ENCODE measurements around the gene ME1.

ME1 gene

GRCh38 chr6:83433177-83433576 is 2.3 kb upstream of the ME1 start:
- TF ChIP-seq Cebpa-rat (IDR thresholded peaks at IDR 0.05) = no peak
- H3K4me3 ChIP-seq = no peak overlapping the region
- H3K4me2 ChIP-seq = no peak overlapping the region
- no peaks in the 10 kb centered on the region for H3K4me1 ChIP-seq
- H3K9me3 ChIP-seq = no peaks in the 10 kb centered on the region; the same call in 1 of the 2 replicates
- H4K20me1 ChIP-seq = no peaks in the 10 kb centered on the region
- H3K9ac ChIP-seq = no peak overlapping the region
- H3K36me3 ChIP-seq = no peaks in the 10 kb centered on the region
- no peak overlapping the region for H3K27ac ChIP-seq
- no peaks in the 10 kb centered on the region for H3K27me3 ChIP-seq

DNA sequence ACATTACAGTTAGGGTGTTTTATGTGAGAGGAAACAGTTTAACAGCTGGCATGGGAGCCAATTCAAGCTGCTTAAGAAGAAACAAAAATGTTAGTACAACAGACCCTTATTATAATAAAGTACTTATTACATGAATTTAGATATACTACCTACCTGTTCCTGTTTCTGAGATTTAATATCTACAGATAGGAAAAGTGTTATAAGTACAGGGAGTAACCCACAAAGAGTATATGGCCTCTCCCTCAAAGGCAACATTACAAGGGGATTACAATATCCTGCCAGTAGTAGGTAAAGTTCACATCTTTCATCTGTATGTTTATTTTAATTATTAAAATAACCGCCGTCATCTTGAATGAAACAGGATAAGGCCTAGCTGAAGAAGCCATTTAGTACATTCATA is 1.8 kb upstream of the ME1 start:
- no peak overlapping the region for H3K4me3 ChIP-seq

GRCh38 chr6:83431545-83432155 is 799 bp upstream of the ME1 start:
- Histone ChIP-seq H4K20me1 (no peaks in the 10 kb centered on the region), H3K4me1 (no peaks in the 10 kb centered on the region), H3K27me3 (no peaks in the 10 kb centered on the region), H3K27ac (no peak overlapping the region), H3K4me3 (no peak overlapping the region), H3K4me2 (no peak overlapping the region), H3K36me3 (no peaks in the 10 kb centered on the region), H3K9ac (no peak overlapping the region), H3K9me3 (no peaks in the 10 kb centered on the region; the same call in 1 of the 2 replicates)
- TF ChIP-seq Cebpa-rat (IDR thresholded peaks at IDR 0.05) = no peak

More for the DNA sequence above, 1.8 kb upstream of the ME1 start:
- no peak overlapping the region for H3K4me2 ChIP-seq
- H3K9me3 ChIP-seq = no peaks in the 10 kb centered on the region; the same call in 1 of the 2 replicates
- no peaks in the 10 kb centered on the region for H4K20me1 ChIP-seq
- H3K27me3 ChIP-seq = no peaks in the 10 kb centered on the region
- no peak overlapping the region for H3K9ac ChIP-seq
- H3K36me3 ChIP-seq = no peaks in the 10 kb centered on the region
- H3K27ac ChIP-seq = no peak overlapping the region
- no peaks in the 10 kb centered on the region for H3K4me1 ChIP-seq
- TF ChIP-seq Cebpa-rat (IDR thresholded peaks at IDR 0.05) = no peak

DNA sequence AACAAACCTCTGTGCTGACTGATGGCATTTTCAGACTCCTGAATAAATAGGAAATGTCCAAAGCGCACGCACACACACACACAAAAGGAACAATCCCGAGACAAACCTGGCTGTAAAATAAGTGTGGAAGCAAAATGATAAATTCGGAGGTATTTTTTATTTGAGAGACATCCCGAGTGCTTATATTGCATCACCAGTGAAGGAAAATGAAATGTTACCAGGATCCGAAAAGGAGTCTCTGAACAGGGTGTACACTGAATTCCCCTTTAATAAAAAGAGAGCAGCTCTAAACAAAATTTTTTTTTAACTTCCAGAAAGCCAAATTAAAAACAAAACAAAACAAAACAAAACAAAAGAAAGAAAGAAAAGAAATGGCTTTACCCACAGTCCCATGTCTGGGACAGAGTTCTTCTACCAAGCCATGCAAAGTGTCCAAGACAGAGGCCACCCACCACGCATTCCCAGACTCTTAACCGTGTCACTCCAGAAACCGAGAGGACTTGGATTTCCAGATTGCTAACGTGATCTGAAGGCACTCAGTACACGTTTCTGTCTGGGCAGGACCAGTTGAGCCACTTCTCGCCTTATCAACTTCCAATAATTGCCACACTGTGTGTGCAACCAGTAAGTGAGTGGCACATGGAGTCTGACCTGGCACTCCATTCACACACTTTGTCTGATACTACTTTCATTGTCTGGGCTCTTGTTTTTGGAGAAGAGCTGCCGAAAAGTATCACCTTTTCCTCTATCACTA is 817 bp downstream of the ME1 start:
- Histone ChIP-seq H4K20me1 (no peaks in the 10 kb centered on the region), H3K4me3 (no peak overlapping the region), H3K27me3 (no peaks in the 10 kb centered on the region), H3K27ac (no peak overlapping the region), H3K4me1 (no peaks in the 10 kb centered on the region), H3K36me3 (no peaks in the 10 kb centered on the region), H3K9ac (no peak overlapping the region), H3K4me2 (no peak overlapping the region), H3K9me3 (peaks cover 4% of the 10 kb centered on the region)
- TF ChIP-seq Cebpa-rat (IDR thresholded peaks at IDR 0.05) = no peak

DNA sequence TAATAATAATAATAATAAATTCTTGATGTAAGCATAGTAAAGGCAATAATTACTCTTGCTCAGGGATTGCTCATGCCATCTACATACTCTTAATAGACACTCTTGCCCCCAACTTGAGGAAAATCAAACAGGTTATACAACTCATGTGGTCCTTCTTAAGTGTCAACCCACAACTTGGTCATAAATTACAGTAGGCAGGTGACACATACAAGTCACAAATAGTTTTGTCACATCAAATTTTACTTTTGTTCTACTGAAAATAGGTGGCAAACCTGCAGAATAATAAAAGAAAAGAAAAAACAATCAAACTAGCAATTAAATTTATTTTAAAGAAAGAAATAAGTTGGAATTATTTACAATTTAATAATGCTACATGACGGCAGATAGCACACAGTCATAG is 1.6 kb downstream of the ME1 start:
- TF ChIP-seq Cebpa-rat (IDR thresholded peaks at IDR 0.05) = no peak
- Histone ChIP-seq H3K36me3 (no peaks in the 10 kb centered on the region), H3K4me1 (no peaks in the 10 kb centered on the region), H3K9ac (no peak overlapping the region), H4K20me1 (no peaks in the 10 kb centered on the region), H3K4me2 (no peak overlapping the region), H3K4me3 (no peak overlapping the region), H3K27me3 (no peaks in the 10 kb centered on the region), H3K9me3 (peaks cover 11% of the 10 kb centered on the region), H3K27ac (no peak overlapping the region)

DNA sequence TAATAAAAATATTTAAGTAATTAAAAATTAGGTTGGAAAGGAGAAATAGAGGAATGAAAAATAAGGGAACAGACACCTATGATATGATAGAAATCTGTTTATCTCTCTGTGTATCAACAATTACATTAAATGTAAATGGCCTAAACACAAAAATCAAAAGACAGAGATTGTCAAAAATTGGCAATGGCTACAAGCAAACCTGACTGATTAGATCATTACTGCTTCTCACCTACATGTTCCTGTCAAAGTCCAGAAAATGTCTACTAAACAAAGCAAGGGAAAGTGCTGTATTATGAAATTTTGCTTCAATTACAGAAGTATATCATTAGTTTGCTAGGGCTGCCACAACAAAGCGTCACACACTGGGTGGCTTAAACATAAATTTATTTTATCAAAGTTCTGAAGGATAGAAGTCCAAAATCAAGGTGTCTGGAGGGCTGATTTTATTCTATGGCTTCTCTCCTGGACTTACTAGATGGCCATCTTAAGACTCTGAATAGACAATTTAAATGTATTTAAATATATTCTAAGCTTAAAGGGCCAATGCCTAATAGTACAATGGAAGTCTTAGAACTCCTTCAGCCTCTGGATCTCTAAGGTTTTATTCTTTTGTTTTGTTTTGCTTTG is 6.3 kb downstream of the ME1 start:
- Histone ChIP-seq H3K9ac (no peak overlapping the region), H3K4me2 (no peak overlapping the region), H3K9me3 (peaks cover 11% of the 10 kb centered on the region), H3K4me1 (no peaks in the 10 kb centered on the region), H4K20me1 (no peaks in the 10 kb centered on the region), H3K27me3 (no peaks in the 10 kb centered on the region), H3K36me3 (no peaks in the 10 kb centered on the region), H3K27ac (no peak overlapping the region), H3K4me3 (no peak overlapping the region)
- TF ChIP-seq Cebpa-rat (IDR thresholded peaks at IDR 0.05) = no peak

DNA sequence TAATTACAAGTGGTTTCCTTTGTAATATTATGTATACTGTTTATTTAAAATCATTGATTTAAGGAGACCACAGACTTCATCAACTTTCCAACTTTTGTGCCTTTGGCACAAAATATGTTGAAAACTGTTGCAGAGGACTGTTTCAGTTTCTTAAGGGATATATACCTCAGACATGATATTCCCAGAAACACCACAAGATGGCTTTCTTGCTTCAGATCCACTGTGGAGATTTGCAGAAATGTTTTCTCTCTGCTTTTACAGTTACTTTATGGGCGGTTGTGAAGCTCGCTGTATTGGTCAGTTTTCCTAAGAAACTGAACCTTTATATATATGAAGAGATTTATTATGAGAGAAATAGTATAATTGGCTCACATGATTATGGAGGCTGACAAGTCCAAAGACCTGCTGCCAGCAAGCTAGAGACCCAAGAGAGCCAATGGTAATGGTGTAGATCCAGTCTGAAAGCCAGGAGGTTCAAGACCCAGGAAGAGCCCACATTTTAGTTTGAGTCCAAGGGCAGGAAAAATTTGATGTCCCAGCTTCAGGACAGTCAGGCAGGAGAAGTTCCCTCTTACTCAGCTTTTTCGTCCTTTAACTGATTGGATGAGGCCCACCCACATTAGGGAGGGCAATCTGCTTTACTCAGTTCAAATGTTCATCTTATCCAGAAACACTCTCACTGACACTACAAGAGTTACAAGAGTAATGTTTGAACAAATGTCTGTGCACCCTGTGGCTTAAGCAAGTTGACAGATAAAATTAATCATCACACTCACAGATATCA is 12.8 kb downstream of the ME1 start:
- Histone ChIP-seq H3K9ac (no peak overlapping the region), H3K4me2 (no peak overlapping the region), H3K4me3 (no peak overlapping the region), H4K20me1 (no peaks in the 10 kb centered on the region), H3K9me3 (no peaks in the 10 kb centered on the region), H3K27ac (no peak overlapping the region), H3K4me1 (no peaks in the 10 kb centered on the region), H3K27me3 (no peaks in the 10 kb centered on the region), H3K36me3 (no peaks in the 10 kb centered on the region)
- no peak for TF ChIP-seq Cebpa-rat (IDR thresholded peaks at IDR 0.05)

DNA sequence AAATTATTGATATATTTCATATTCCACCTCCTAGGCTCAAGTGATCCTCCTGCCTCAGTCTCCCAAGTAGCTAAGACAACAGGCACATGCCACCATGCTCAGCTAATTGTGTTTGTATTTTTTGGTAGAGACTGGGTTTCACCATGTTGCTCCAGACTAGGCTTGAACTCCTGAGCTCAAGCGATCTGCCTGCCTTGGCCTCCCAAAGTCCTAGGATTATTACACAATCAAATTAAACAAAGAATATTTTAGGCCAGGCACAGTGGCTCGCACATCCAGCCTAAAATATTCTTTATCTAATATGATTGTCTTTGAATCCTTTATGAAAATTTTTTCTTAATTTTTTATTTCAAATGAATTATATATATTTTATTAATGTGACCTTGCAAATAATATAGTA is 17.8 kb downstream of the ME1 start:
- H3K4me1 ChIP-seq = no peaks in the 10 kb centered on the region
- no peak overlapping the region for H3K27ac ChIP-seq
- H3K9ac ChIP-seq = no peak overlapping the region
- no peaks in the 10 kb centered on the region for H3K9me3 ChIP-seq
- H3K4me3 ChIP-seq = no peak overlapping the region
- no peaks in the 10 kb centered on the region for H3K36me3 ChIP-seq
- no peak for TF ChIP-seq Cebpa-rat (IDR thresholded peaks at IDR 0.05)
- H3K27me3 ChIP-seq = no peaks in the 10 kb centered on the region
- H3K4me2 ChIP-seq = no peak overlapping the region
- H4K20me1 ChIP-seq = no peaks in the 10 kb centered on the region

GRCh38 chr6:83411731-83412130 is 19.1 kb downstream of the ME1 start:
- H3K27ac ChIP-seq = no peak overlapping the region
- no peak overlapping the region for H3K4me2 ChIP-seq
- no peaks in the 10 kb centered on the region for H3K9me3 ChIP-seq
- no peak overlapping the region for H3K9ac ChIP-seq
- no peaks in the 10 kb centered on the region for H3K4me1 ChIP-seq
- H3K4me3 ChIP-seq = no peak overlapping the region
- no peak for TF ChIP-seq Cebpa-rat (IDR thresholded peaks at IDR 0.05)
- H3K36me3 ChIP-seq = no peaks in the 10 kb centered on the region
- no peaks in the 10 kb centered on the region for H3K27me3 ChIP-seq
- no peaks in the 10 kb centered on the region for H4K20me1 ChIP-seq

All from BLaER1 (cell line).